ENCODE results near the gene MRPL32. TPM values are rescaled to one million over a fixed set of nuclear protein-coding genes. Genes with fewer than 3 reads are reported as not detected.

MRPL32 gene
- total RNA-seq, 1 donor from 2014 or later: 33.9 TPM

- TF ChIP-seq POLR2AphosphoS5 (IDR thresholded peaks at IDR 0.05; ENCODE audit: insufficient read depth in 1 of 2, low read depth in 1 of 2) (no peak), CTCF (IDR thresholded peaks at IDR 0.05) (no peak), POLR2A (IDR thresholded peaks at IDR 0.05) (no peak)
- H3K4me3 ChIP-seq: peak overlapping the region in 1 of 2 donors; percentile 11
- no peaks in the 10 kb centered on the region for H3K27me3 ChIP-seq
- no peak for DNase-seq (ENCODE audit: extremely low spot score in 2 of 2)
- H3K4me1 ChIP-seq: no peaks in the 10 kb centered on the region
- H3K9me3 ChIP-seq: no peaks in the 10 kb centered on the region
- no peak overlapping the region for H3K27ac ChIP-seq
- no peaks in the 10 kb centered on the region for H3K36me3 ChIP-seq
- intact Hi-C loops (cut with DNase I): no loop called here
Measured at GRCh38 chr7:42945821-42946626, 13.8 kb downstream of the MRPL32 start.

- TF ChIP-seq CTCF (IDR thresholded peaks at IDR 0.05) (no peak), POLR2AphosphoS5 (IDR thresholded peaks at IDR 0.05; ENCODE audit: insufficient read depth in 1 of 2, low read depth in 1 of 2) (no peak), POLR2A (IDR thresholded peaks at IDR 0.05) (no peak)
- no peak overlapping the region for H3K4me3 ChIP-seq
- H3K27me3 ChIP-seq: no peaks in the 10 kb centered on the region
- no peaks in the 10 kb centered on the region for H3K4me1 ChIP-seq
- intact Hi-C loops (cut with DNase I): no loop called here
- no peak overlapping the region for H3K27ac ChIP-seq
- no peaks in the 10 kb centered on the region for H3K36me3 ChIP-seq
- DNase-seq (ENCODE audit: extremely low spot score in 2 of 2): no peak
- H3K9me3 ChIP-seq: no peaks in the 10 kb centered on the region
Measured at GRCh38 chr7:42946627-42946950, 14.4 kb downstream of the MRPL32 start.

GRCh38 chr7:42947521-42947920, 15.3 kb downstream of the MRPL32 start:
- TF ChIP-seq POLR2AphosphoS5 (IDR thresholded peaks at IDR 0.05; ENCODE audit: insufficient read depth in 1 of 2, low read depth in 1 of 2): no peak
- TF ChIP-seq CTCF (IDR thresholded peaks at IDR 0.05): no peak
- TF ChIP-seq POLR2A (IDR thresholded peaks at IDR 0.05): no peak
- intact Hi-C loops (cut with DNase I): no loop called here
- Histone ChIP-seq H3K27me3 (no peaks in the 10 kb centered on the region), H3K9me3 (no peaks in the 10 kb centered on the region), H3K27ac (no peak overlapping the region), H3K36me3 (no peaks in the 10 kb centered on the region), H3K4me1 (no peaks in the 10 kb centered on the region), H3K4me3 (no peak overlapping the region)
- no peak for DNase-seq (ENCODE audit: extremely low spot score in 2 of 2)

GRCh38 chr7:42950417-42950816, 18.2 kb downstream of the MRPL32 start:
- Histone ChIP-seq H3K27me3 (no peaks in the 10 kb centered on the region), H3K4me3 (no peak overlapping the region), H3K9me3 (no peaks in the 10 kb centered on the region), H3K4me1 (no peaks in the 10 kb centered on the region), H3K27ac (no peak overlapping the region), H3K36me3 (no peaks in the 10 kb centered on the region)
- TF ChIP-seq POLR2A (IDR thresholded peaks at IDR 0.05): no peak
- DNase-seq (ENCODE audit: extremely low spot score in 2 of 2): no peak
- intact Hi-C loops (cut with DNase I): no loop called here

GRCh38 chr7:42952328-42952727, 20.2 kb downstream of the MRPL32 start:
- intact Hi-C loops (cut with DNase I): no loop called here
- DNase-seq (ENCODE audit: extremely low spot score in 2 of 2): no peak
- no peaks in the 10 kb centered on the region for H3K9me3 ChIP-seq
- TF ChIP-seq POLR2AphosphoS5 (IDR thresholded peaks at IDR 0.05; ENCODE audit: insufficient read depth in 1 of 2, low read depth in 1 of 2): no peak
- no peak for TF ChIP-seq POLR2A (IDR thresholded peaks at IDR 0.05)
- no peak for TF ChIP-seq CTCF (IDR thresholded peaks at IDR 0.05)
- no peaks in the 10 kb centered on the region for H3K4me1 ChIP-seq
- no peak overlapping the region for H3K4me3 ChIP-seq
- no peaks in the 10 kb centered on the region for H3K27me3 ChIP-seq
- no peak overlapping the region for H3K27ac ChIP-seq
- no peaks in the 10 kb centered on the region for H3K36me3 ChIP-seq
